ENCODE measurements around the gene ULK4. TPM values are rescaled to one million over a fixed set of nuclear protein-coding genes. Genes with fewer than 3 reads are reported as not detected.

Gene ULK4
- total and polyA plus RNA-seq, 2 of the 8 experiments (the other 6 are each of a cell fraction or from before 2014, with no cell fraction given) = 3.0 to 10.8 TPM

GRCh38 chr3:41808618-41809017, 153.3 kb downstream of the ULK4 start:
- Histone ChIP-seq H3K27ac (ENCODE audit: low read depth, low read length) (no peak overlapping the region), H2BK15ac (ENCODE audit: low read length) (no peak overlapping the region), H2BK120ac (replicated peaks; ENCODE audit: low read depth, low read length) (no peak overlapping the region), H3K79me2 (ENCODE audit: control insufficient read depth in 1 of 2, insufficient read depth in 2 of 2, low read length in 2 of 2) (no peaks in the 10 kb centered on the region), H3K4ac (replicated peaks; ENCODE audit: insufficient read length, low read depth, low read length) (no peak overlapping the region), H3K4me3 (ENCODE audit: extremely low read depth in 1 of 4, insufficient read depth in 2 of 4, low read depth in 3 of 4, low read length in 4 of 4) (no peak overlapping the region), H3K4me1 (replicated peaks in 1 of 4; ENCODE audit: control insufficient read depth in 3 of 4, insufficient read depth in 4 of 4, low read length in 3 of 4) (0 out of 7 replicates have a peak, but pooled peaks cover 0 to 2% (median 0%) of the 10 kb centered on the region in 4 experiments), H2AFZ (ENCODE audit: low read length) (no peak overlapping the region), H3K56ac (replicated peaks; ENCODE audit: insufficient read length, low read depth, low read length) (no peak overlapping the region), H2AK5ac (ENCODE audit: low read depth, low read length) (no peak overlapping the region), H4K91ac (replicated peaks; ENCODE audit: insufficient read length, low read length) (no peak overlapping the region), H3K18ac (ENCODE audit: extremely low read depth, low read length) (no peak overlapping the region), H3K79me1 (ENCODE audit: low read depth, low read length) (no peaks in the 10 kb centered on the region), H3K23me2 (ENCODE audit: low read depth, low read length) (no peaks in the 10 kb centered on the region), H3K9ac (replicated peaks in 1 of 4; ENCODE audit: extremely low read depth in 1 of 4, low read depth in 3 of 4, low read length in 3 of 4) (no peak overlapping the region), H3K4me2 (ENCODE audit: insufficient read depth in 1 of 2, low read depth in 2 of 2, low read length in 2 of 2) (no peak overlapping the region), H2BK5ac (ENCODE audit: low read depth, low read length) (no peak overlapping the region), H3K27me3 (replicated peaks in 1 of 4; ENCODE audit: control insufficient read depth in 3 of 4, extremely low read depth in 1 of 4, insufficient read depth in 3 of 4, low read length in 3 of 4) (no peaks in the 10 kb centered on the region), H4K20me1 (replicated peaks in 1 of 2; ENCODE audit: control insufficient read depth in 1 of 2, insufficient read depth in 2 of 2, low read length in 2 of 2) (no peaks in the 10 kb centered on the region), H3K9me3 (ENCODE audit: insufficient read depth in 2 of 2, low read depth in 1 of 2, low read length in 1 of 2) (no peaks in the 10 kb centered on the region), H2BK20ac (ENCODE audit: low read length) (no peak overlapping the region), H4K5ac (ENCODE audit: insufficient read length, low read depth, low read length) (no peak overlapping the region), H2BK12ac (ENCODE audit: low read depth, low read length) (no peak overlapping the region), H4K8ac (ENCODE audit: extremely low read depth, insufficient read depth, low read length) (no peak overlapping the region), H3K36me3 (ENCODE audit: control insufficient read depth in 2 of 4, insufficient read depth in 4 of 4, low read length in 3 of 4) (no peaks in the 10 kb centered on the region), H3K14ac (ENCODE audit: insufficient read length) (no peak overlapping the region), H3K23ac (ENCODE audit: insufficient read length) (no peak overlapping the region)
- 95% methylated on average over 8 of the region's 8 CpGs; no CpG with 5 or more reads in 1 of the 2 experiments for WGBS, 2 experiments (ENCODE audit: extremely low coverage in 1 of 2, insufficient coverage in 1 of 2, insufficient read length in 1 of 2, insufficient replicate concordance in 2 of 2, low coverage in 1 of 2, low lambda C conversion rate in 2 of 2, missing lambda C conversion rate in 1 of 2)
- TF ChIP-seq JUND (IDR thresholded peaks at IDR 0.05; ENCODE audit: low read length) (no peak), NANOG (IDR thresholded peaks at IDR 0.05; ENCODE audit: insufficient read depth, low read depth, low read length, poor library complexity, severe bottlenecking) (no peak), RAD21 (IDR thresholded peaks at IDR 0.05 in 1 of 2, conservative IDR thresholded peaks at IDR 0.05 in 1 of 2; ENCODE audit: low read depth in 2 of 2, low read length in 2 of 2) (no peak), RNF2 (IDR thresholded peaks at IDR 0.05; ENCODE audit: borderline replicate concordance, low read depth, low read length, missing control alignments, poor library complexity, severe bottlenecking) (no peak), GTF2F1 (IDR thresholded peaks at IDR 0.05; ENCODE audit: borderline replicate concordance, low read depth, low read length) (no peak), RBBP5 (IDR thresholded peaks at IDR 0.05; ENCODE audit: borderline replicate concordance, low read depth, low read length) (no peak), EGR1 (IDR thresholded peaks at IDR 0.05; ENCODE audit: borderline replicate concordance, low read depth, low read length) (no peak), TAF7 (optimal IDR thresholded peaks at IDR 0.05; ENCODE audit: borderline replicate concordance, low read depth, low read length) (no peak), POU5F1 (IDR thresholded peaks at IDR 0.05; ENCODE audit: low read depth, low read length) (no peak)
- CTCF ChIA-PET (ENCODE audit: partially characterized antibody) = interaction anchor here (0.6 to 1.3 kb wide), 4 partner anchors 12 to 421 kb away, joined by 3 read pairs; no protein-coding TSS in a partner anchor
- FAIRE-seq (no peak), DNase-seq (ENCODE audit: low read depth in 1 of 2, low spot score in 2 of 2) (no peak)
- POLR2A ChIA-PET (ENCODE audit: partially characterized antibody) = interaction anchor here (1.0 to 1.1 kb wide), 2 partner anchors 14 to 89 kb away, joined by 3 read pairs; no protein-coding TSS in a partner anchor

Data from H1 (cell line).